ENCODE results near the gene BRAT1. TPM values are rescaled to one million over a fixed set of nuclear protein-coding genes. Genes with fewer than 3 reads are reported as not detected.

BRAT1 gene
- total and polyA plus RNA-seq, 2 experiments from 2014 or later, result 32.5 to 76.8 TPM

DNA sequence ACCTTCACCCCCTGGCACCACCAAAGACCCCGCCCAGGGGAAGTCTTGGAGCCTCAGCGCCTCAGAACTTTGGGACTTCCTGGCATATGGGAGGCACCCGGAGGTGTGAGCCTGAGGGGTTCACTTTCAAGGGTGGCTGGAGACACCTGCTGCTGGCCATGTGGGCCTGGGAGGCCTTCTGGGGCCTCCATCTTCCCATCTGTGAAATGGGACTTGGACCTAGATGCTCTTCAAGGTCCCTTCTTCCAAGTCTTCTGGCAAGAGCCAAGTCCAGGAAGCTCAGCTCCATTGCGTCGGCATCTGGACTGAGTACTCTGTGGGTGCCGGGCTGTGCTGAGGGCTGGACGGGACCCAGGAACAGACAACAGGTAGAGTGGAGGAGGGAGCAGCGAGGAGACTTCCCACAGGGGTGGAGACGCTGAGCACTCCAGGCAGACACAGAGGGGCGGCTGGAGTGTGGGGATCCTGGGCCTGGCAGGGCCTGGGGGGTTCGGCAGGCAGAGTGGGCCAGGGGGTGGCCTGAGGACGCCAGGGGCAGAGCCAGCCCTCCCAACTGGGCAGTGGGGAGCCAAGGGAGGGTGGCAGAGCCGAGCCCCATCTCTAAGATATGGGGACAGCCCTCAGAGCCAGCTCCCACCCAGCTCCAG is 45.1 kb downstream of the BRAT1 start:
- H3K4me2 ChIP-seq, result no peak overlapping the region
- no peak for DNase-seq (ENCODE audit: low spot score)
- no peaks in the 10 kb centered on the region for H4K20me1 ChIP-seq (replicated peaks; ENCODE audit: insufficient read depth)
- H2AFZ ChIP-seq, result no peak overlapping the region
- H3K4me3 ChIP-seq, result no peak overlapping the region
- TF ChIP-seq EZH2phosphoT487 (IDR thresholded peaks at IDR 0.05; ENCODE audit: unreplicated experiment) (no peak), EZH2 (IDR thresholded peaks at IDR 0.05; ENCODE audit: low read depth, unreplicated experiment) (no peak), CREB1 (CRISPR knock-in tag; IDR thresholded peaks at IDR 0.05; ENCODE audit: low read depth) (no peak), ZNF331 (CRISPR knock-in tag; IDR thresholded peaks at IDR 0.05; ENCODE audit: low read depth) (no peak), ZNF114 (CRISPR knock-in tag; IDR thresholded peaks at IDR 0.05) (no peak)
- TF ChIP-seq, protein P1, sequence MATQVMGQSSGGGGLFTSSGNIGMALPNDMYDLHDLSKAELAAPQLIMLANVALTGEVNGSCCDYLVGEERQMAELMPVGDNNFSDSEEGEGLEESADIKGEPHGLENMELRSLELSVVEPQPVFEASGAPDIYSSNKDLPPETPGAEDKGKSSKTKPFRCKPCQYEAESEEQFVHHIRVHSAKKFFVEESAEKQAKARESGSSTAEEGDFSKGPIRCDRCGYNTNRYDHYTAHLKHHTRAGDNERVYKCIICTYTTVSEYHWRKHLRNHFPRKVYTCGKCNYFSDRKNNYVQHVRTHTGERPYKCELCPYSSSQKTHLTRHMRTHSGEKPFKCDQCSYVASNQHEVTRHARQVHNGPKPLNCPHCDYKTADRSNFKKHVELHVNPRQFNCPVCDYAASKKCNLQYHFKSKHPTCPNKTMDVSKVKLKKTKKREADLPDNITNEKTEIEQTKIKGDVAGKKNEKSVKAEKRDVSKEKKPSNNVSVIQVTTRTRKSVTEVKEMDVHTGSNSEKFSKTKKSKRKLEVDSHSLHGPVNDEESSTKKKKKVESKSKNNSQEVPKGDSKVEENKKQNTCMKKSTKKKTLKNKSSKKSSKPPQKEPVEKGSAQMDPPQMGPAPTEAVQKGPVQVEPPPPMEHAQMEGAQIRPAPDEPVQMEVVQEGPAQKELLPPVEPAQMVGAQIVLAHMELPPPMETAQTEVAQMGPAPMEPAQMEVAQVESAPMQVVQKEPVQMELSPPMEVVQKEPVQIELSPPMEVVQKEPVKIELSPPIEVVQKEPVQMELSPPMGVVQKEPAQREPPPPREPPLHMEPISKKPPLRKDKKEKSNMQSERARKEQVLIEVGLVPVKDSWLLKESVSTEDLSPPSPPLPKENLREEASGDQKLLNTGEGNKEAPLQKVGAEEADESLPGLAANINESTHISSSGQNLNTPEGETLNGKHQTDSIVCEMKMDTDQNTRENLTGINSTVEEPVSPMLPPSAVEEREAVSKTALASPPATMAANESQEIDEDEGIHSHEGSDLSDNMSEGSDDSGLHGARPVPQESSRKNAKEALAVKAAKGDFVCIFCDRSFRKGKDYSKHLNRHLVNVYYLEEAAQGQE (IDR thresholded peaks at IDR 0.05; ENCODE audit: unreplicated experiment), result no peak
- no peaks in the 10 kb centered on the region for H3K9me3 Mint-ChIP-seq
- no peak overlapping the region; the same call in 1 of the 2 replicates for H3K27ac Mint-ChIP-seq
- no peaks in the 10 kb centered on the region for H3K4me1 ChIP-seq (ENCODE audit: insufficient read depth)
- no peak for ATAC-seq
- no peaks in the 10 kb centered on the region for H3K36me3 Mint-ChIP-seq (ENCODE audit: low read depth)
- H3F3A ChIP-seq (replicated peaks; ENCODE audit: low read depth), result 0 out of 2 replicates have a peak, but pooled peaks cover 8% of the 10 kb centered on the region
- no peak overlapping the region for H3K4me3 Mint-ChIP-seq
- H3K27me3 Mint-ChIP-seq (ENCODE audit: insufficient read depth, low read depth, poor library complexity), result peaks cover 8% of the 10 kb centered on the region
- H3K9me2 ChIP-seq (ENCODE audit: insufficient read depth), result peaks cover 9% of the 10 kb centered on the region; the same call in 1 of the 2 replicates
- peaks cover 11% of the 10 kb centered on the region; the same call in 2 of the 3 replicates for H3K4me1 Mint-ChIP-seq
- H3K27me3 ChIP-seq (ENCODE audit: insufficient read depth), result no peaks in the 10 kb centered on the region
- H3K27ac ChIP-seq (ENCODE audit: low read depth), result no peak overlapping the region
- no peaks in the 10 kb centered on the region for H3K36me3 ChIP-seq (ENCODE audit: insufficient read depth)
- no peaks in the 10 kb centered on the region for H3K79me2 ChIP-seq (replicated peaks; ENCODE audit: insufficient read depth)

DNA sequence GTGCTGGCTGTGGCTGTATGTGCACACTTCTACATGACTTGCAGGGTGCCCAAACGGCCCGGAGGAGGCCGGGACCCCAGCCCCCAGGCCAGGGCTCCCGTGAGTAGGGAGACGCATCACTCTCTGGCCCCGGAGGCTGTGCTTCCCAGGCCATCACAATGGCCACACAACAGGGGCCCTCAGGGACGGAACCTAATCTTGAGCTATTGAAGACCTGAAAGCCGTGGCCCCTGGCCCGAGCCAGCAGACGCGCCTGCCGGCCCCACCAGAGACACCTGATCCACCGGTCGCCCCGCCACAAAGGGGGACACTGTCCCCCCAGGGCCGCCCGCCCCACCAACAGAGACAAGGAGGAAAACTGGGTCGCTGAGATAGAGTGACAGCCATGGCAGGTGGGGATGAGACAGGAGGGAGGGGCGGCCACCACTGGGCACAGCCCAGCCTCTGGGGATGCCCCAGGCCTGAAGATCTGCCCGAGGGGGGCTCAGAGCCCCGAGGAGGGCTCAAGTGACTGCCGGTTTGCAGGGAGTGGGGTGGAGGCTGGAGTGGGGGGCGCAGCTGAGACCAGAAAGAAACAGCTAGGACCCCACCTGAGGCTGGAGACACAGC is 45.9 kb downstream of the BRAT1 start:
- Mint-ChIP-seq H3K36me3 (ENCODE audit: low read depth) (no peaks in the 10 kb centered on the region), H3K4me3 (no peak overlapping the region), H3K27ac (no peak overlapping the region), H3K9me3 (no peaks in the 10 kb centered on the region), H3K4me1 (peaks cover 11% of the 10 kb centered on the region; the same call in 2 of the 3 replicates), H3K27me3 (ENCODE audit: insufficient read depth, low read depth, poor library complexity) (peaks cover 8% of the 10 kb centered on the region)
- H4K20me1 ChIP-seq (replicated peaks; ENCODE audit: insufficient read depth), result no peaks in the 10 kb centered on the region
- DNase-seq (ENCODE audit: low spot score) (no peak), ATAC-seq (peak; percentile 45)
- H3K4me1 ChIP-seq (ENCODE audit: insufficient read depth), result no peaks in the 10 kb centered on the region
- H3K4me2 ChIP-seq, result no peak overlapping the region
- H3F3A ChIP-seq (replicated peaks; ENCODE audit: low read depth), result 0 out of 2 replicates have a peak, but pooled peaks cover 8% of the 10 kb centered on the region
- H3K36me3 ChIP-seq (ENCODE audit: insufficient read depth), result no peaks in the 10 kb centered on the region
- no peaks in the 10 kb centered on the region for H3K79me2 ChIP-seq (replicated peaks; ENCODE audit: insufficient read depth)
- no peak overlapping the region for H3K27ac ChIP-seq (ENCODE audit: low read depth)
- 0 out of 2 replicates have a peak, but pooled peaks cover 3% of the 10 kb centered on the region for H3K9me2 ChIP-seq (ENCODE audit: insufficient read depth)
- H2AFZ ChIP-seq, result no peak overlapping the region
- no peak overlapping the region for H3K4me3 ChIP-seq
- no peaks in the 10 kb centered on the region for H3K27me3 ChIP-seq (ENCODE audit: insufficient read depth)
- no peak for TF ChIP-seq NANOG (IDR thresholded peaks at IDR 0.05; ENCODE audit: borderline replicate concordance)
- no peak for TF ChIP-seq CREB1 (CRISPR knock-in tag; IDR thresholded peaks at IDR 0.05; ENCODE audit: low read depth)
- TF ChIP-seq, protein P1 (IDR thresholded peaks at IDR 0.05; ENCODE audit: unreplicated experiment), result no peak
- no peak for TF ChIP-seq ZNF331 (CRISPR knock-in tag; IDR thresholded peaks at IDR 0.05; ENCODE audit: low read depth)
- TF ChIP-seq, protein P2, sequence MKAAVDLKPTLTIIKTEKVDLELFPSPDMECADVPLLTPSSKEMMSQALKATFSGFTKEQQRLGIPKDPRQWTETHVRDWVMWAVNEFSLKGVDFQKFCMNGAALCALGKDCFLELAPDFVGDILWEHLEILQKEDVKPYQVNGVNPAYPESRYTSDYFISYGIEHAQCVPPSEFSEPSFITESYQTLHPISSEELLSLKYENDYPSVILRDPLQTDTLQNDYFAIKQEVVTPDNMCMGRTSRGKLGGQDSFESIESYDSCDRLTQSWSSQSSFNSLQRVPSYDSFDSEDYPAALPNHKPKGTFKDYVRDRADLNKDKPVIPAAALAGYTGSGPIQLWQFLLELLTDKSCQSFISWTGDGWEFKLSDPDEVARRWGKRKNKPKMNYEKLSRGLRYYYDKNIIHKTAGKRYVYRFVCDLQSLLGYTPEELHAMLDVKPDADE (IDR thresholded peaks at IDR 0.05), result no peak
- no peak for TF ChIP-seq JUNB (IDR thresholded peaks at IDR 0.05; ENCODE audit: unreplicated experiment)
- no peak for TF ChIP-seq EZH2 (IDR thresholded peaks at IDR 0.05; ENCODE audit: low read depth, unreplicated experiment)
